PC-9 (cell line): ENCODE data around the gene MRPL4. TPM values are rescaled to one million over a fixed set of nuclear protein-coding genes. Genes with fewer than 3 reads are reported as not detected.

Experiments used
- BruUV-seq: library from RNA; stranded (reverse); fragments of 400-500 nt; replicated peaks from 2 replicates; lab custom pipeline; 2021; lab: Mats Ljungman, UMichigan
- CTCF ChIA-PET: fragments of 300-600 bp; sonication (Branson Sonifier 250); formaldehyde crosslinking; loops from one replicate; lab custom pipeline; 2022; ENCODE audit warnings: antibody characterized with exemption; lab: Charles Lee
- POLR2A ChIA-PET: fragments of 300-600 bp; sonication (Branson Sonifier 250); formaldehyde crosslinking; loops from one replicate; lab custom pipeline; 2022; ENCODE audit warnings: antibody characterized with exemption; ENCODE audit not compliant: unreplicated experiment; lab: Charles Lee
- DNase-seq, 2 experiments: peaks; one replicate each; pipeline versions ENCODE4 v3.0.0 to v3.0.0-alpha.2; 2015 to 2022; ENCODE audit warnings: mixed read lengths in 1 of 2
- H2AFZ ChIP-seq: fragments of 200-600 bp; sonication (generic); 2 replicates; pipeline ENCODE4 v1.8.1; 2017; ENCODE audit warnings: antibody characterized with exemption
- H3F3A ChIP-seq: fragments of 200-600 bp; sonication (generic); 2 replicates; pipeline ENCODE4 v1.8.1; 2017; ENCODE audit warnings: antibody characterized with exemption, mild to moderate bottlenecking, low read depth; ENCODE audit not compliant: insufficient read depth
- H3K27ac ChIP-seq: fragments of 200-600 bp; sonication (generic); 2 replicates; pipeline ENCODE4 v1.6.1; 2016; ENCODE audit warnings: mixed run types
- H3K27me3 ChIP-seq: fragments of 200-600 bp; sonication (generic); 2 replicates; pipeline ENCODE4 v1.6.1; 2016; ENCODE audit warnings: low read depth, mixed run types; ENCODE audit not compliant: insufficient read depth
- H3K36me3 ChIP-seq: fragments of 200-600 bp; sonication (generic); 2 replicates; pipeline ENCODE4 v1.6.1; 2016; ENCODE audit warnings: low read depth, mixed run types
- H3K4me1 ChIP-seq: fragments of 200-600 bp; sonication (generic); replicated peaks from 2 replicates; pipeline ENCODE4 v1.6.1; 2016; ENCODE audit warnings: mixed run types; ENCODE audit not compliant: insufficient read depth
- H3K4me2 ChIP-seq: fragments of 200-600 bp; sonication (generic); 2 replicates; pipeline ENCODE4 v1.6.1; 2017; ENCODE audit warnings: mixed run types
- H3K4me3 ChIP-seq: fragments of 200-600 bp; sonication (generic); 2 replicates; pipeline ENCODE4 v1.6.1; 2016; ENCODE audit warnings: mixed run types
- H3K79me2 ChIP-seq: fragments of 200-600 bp; sonication (generic); 2 replicates; pipeline ENCODE4 v1.6.1; 2017; ENCODE audit warnings: low read depth, mixed run types
- H3K9me2 ChIP-seq: fragments of 200-600 bp; sonication (generic); 2 replicates; pipeline ENCODE4 v1.8.1; 2017; ENCODE audit warnings: mild to moderate bottlenecking; ENCODE audit not compliant: insufficient read depth
- H3K9me3 ChIP-seq: fragments of 200-600 bp; sonication (generic); 2 replicates; pipeline ENCODE4 v1.8.1; 2016; ENCODE audit warnings: low read depth; ENCODE audit not compliant: insufficient read depth
- H4K20me1 ChIP-seq: fragments of 200-600 bp; sonication (generic); 2 replicates; pipeline ENCODE4 v1.8.1; 2017; ENCODE audit not compliant: insufficient read depth
- CTCF ChIP-seq: fragments of 200-600 bp; sonication (generic); conservative IDR thresholded peaks from 2 replicates; pipeline ENCODE4 v1.6.1; 2017; ENCODE audit warnings: mixed run types, antibody characterized with exemption, mild to moderate bottlenecking, moderate library complexity
- EZH2 ChIP-seq: fragments of 200-600 bp; sonication (generic); IDR thresholded peaks from 2 replicates; pipeline ENCODE4 v1.8.0; 2017; ENCODE audit warnings: antibody characterized with exemption, low read depth
- intact Hi-C: fragments of 100-400 bp; cut with micrococcal nuclease; formaldehyde crosslinking; loops from one replicate; pipeline ENCODE4 v1.10.0; 2022; ENCODE audit not compliant: unreplicated experiment
- total RNA-seq: library from RNA; stranded (reverse); gene quantifications from 2 replicates; pipeline ENCODE4 v1.2.3, GENCODE V29; 2021

Gene MRPL4
- total RNA-seq, 1 experiment from 2014 or later: 98.2 TPM

GRCh38 chr19:10252707-10253106 is 693 bp downstream of the MRPL4 start:
- intact Hi-C loops: loop anchor here (5.0 kb wide), 3 partner anchors 60 to 155 kb away; partner anchors contain the start of genes DNMT1 and EIF3G
- Histone ChIP-seq H4K20me1 (peaks cover 3% of the 10 kb centered on the region; the same call in 1 of the 2 replicates), H3K27me3 (no peaks in the 10 kb centered on the region), H2AFZ (peak overlapping the region; percentile 92), H3K79me2 (peaks cover 24% of the 10 kb centered on the region), H3K4me3 (peak overlapping the region; percentile 94), H3K9me3 (no peaks in the 10 kb centered on the region), H3F3A (peaks cover 37% of the 10 kb centered on the region), H3K4me2 (peak overlapping the region; percentile 93), H3K4me1 (peaks cover 4% of the 10 kb centered on the region; the same call in 1 of the 2 replicates), H3K9me2 (no peaks in the 10 kb centered on the region), H3K27ac (peak overlapping the region; percentile 43), H3K36me3 (peaks cover 13% of the 10 kb centered on the region; the same call in 1 of the 2 replicates)
- ChIA-PET POLR2A (no interaction called here), CTCF (interaction anchor here (0.6 kb wide), 1 partner anchor 140 kb away, joined by 6 read pairs; no protein-coding TSS in a partner anchor)
- no peak for TF ChIP-seq EZH2
- TF ChIP-seq CTCF: no peak
- TSS peak; percentile 42 for BruUV-seq
- DNase-seq: no peak

- no peak overlapping the region for H2AFZ ChIP-seq
- no peaks in the 10 kb centered on the region for H3K27me3 ChIP-seq
- intact Hi-C loops: loop anchor here (5.0 kb wide), 3 partner anchors 62 to 157 kb away; partner anchors contain the start of genes DNMT1 and EIF3G
- no peak for DNase-seq
- H3K36me3 ChIP-seq: peaks cover 13% of the 10 kb centered on the region; the same call in 1 of the 2 replicates
- H4K20me1 ChIP-seq: peaks cover 7% of the 10 kb centered on the region; the same call in 1 of the 2 replicates
- H3K79me2 ChIP-seq: peaks cover 24% of the 10 kb centered on the region
- H3K9me2 ChIP-seq: no peaks in the 10 kb centered on the region
- no peak overlapping the region for H3K27ac ChIP-seq
- ChIA-PET POLR2A (no interaction called here), CTCF (interaction anchor here (0.6 kb wide), 1 partner anchor 177 kb away, joined by 8 read pairs; no protein-coding TSS in a partner anchor)
- H3F3A ChIP-seq: peaks cover 47% of the 10 kb centered on the region
- no peak overlapping the region for H3K4me2 ChIP-seq
- BruUV-seq: no TSS peak
- peaks cover 4% of the 10 kb centered on the region; the same call in 1 of the 2 replicates for H3K4me1 ChIP-seq
- H3K9me3 ChIP-seq: no peaks in the 10 kb centered on the region
- TF ChIP-seq EZH2 (no peak), CTCF (no peak)
- no peak overlapping the region for H3K4me3 ChIP-seq
Observed at GRCh38 chr19:10254244-10254643, 2.2 kb downstream of the MRPL4 start.

- TF ChIP-seq EZH2: no peak
- TF ChIP-seq CTCF: no peak
- Histone ChIP-seq H3K4me2 (no peak overlapping the region), H3K9me2 (no peaks in the 10 kb centered on the region), H3K27ac (no peak overlapping the region), H2AFZ (no peak overlapping the region), H3K4me1 (peaks cover 12% of the 10 kb centered on the region), H3K36me3 (peaks cover 13% of the 10 kb centered on the region; the same call in 1 of the 2 replicates), H3K4me3 (no peak overlapping the region), H3K27me3 (no peaks in the 10 kb centered on the region), H3K9me3 (no peaks in the 10 kb centered on the region), H3F3A (peaks cover 55% of the 10 kb centered on the region), H4K20me1 (peaks cover 7% of the 10 kb centered on the region; the same call in 1 of the 2 replicates), H3K79me2 (peaks cover 24% of the 10 kb centered on the region)
- intact Hi-C loops: loop anchor here (5.0 kb wide), 1 partner anchor 222 kb away; no protein-coding TSS in a partner anchor
- ChIA-PET POLR2A (no interaction called here), CTCF (no interaction called here)
- DNase-seq: no peak
- no TSS peak for BruUV-seq
Observed at GRCh38 chr19:10255358-10255757, 3.3 kb downstream of the MRPL4 start.
